ENCODE data around the gene GCNT4. TPM values are rescaled to one million over a fixed set of nuclear protein-coding genes. Genes with fewer than 3 reads are reported as not detected.
A peak's percentile ranks its signal among the peaks of the same experiment; 100 is the strongest.

The GCNT4 gene
- polyA plus RNA-seq, 2 of the 4 experiments (the other 2 are of a cell fraction) = 0.28 to 0.39 TPM

DNA sequence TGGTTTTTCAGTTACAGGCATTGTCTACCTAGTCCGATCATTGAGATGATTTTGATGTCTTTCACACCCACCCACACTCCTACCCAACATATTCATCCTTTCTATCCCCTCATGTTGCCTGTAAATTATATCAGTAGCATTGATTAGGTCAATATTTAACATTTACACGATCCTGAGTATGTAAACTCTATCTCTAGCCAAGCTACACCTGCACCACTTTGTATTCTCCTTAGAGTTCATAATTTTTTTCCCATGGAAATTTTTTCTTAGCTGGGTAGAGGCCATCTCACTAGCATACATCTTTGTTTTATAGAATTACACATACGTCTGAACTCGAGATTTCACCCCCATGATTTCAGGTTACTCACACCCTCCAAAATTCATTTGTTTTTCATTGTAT, 30.6 kb downstream of the GCNT4 start:
- FAIRE-seq = no peak
- Histone ChIP-seq H3K27ac (no peak overlapping the region), H3K9me3 (no peaks in the 10 kb centered on the region), H3K4me2 (no peak overlapping the region), H3K4me1 (no peaks in the 10 kb centered on the region), H3K4me3 (no peak overlapping the region)
- no peak for ATAC-seq
- POLR2A ChIA-PET = no interaction called here
- WGBS (ENCODE audit: missing lambda C conversion rate) = 42% methylated on average over 4 of the region's 4 CpGs
- CTCF ChIA-PET = interaction anchor here (1.7 kb wide), 1 partner anchor 28 kb away, joined by 8 read pairs; no protein-coding TSS in a partner anchor
- DNase-seq (ENCODE audit: low read depth in 1 of 2, low spot score in 1 of 2) = no peak
- TF ChIP-seq HOXB5 (CRISPR knock-in tag; IDR thresholded peaks at IDR 0.05) = no peak
- no peak for TF ChIP-seq EHMT2 (IDR thresholded peaks at IDR 0.05; ENCODE audit: low read depth)
- TF ChIP-seq EP300 (IDR thresholded peaks at IDR 0.05) = no peak

- 59% methylated on average over 3 of the region's 3 CpGs for WGBS (ENCODE audit: missing lambda C conversion rate)
- Histone ChIP-seq H3K4me1 (no peaks in the 10 kb centered on the region), H3K4me2 (no peak overlapping the region), H3K9me3 (no peaks in the 10 kb centered on the region), H3K27ac (no peak overlapping the region), H3K4me3 (no peak overlapping the region)
- CTCF ChIA-PET = no interaction called here
- POLR2A ChIA-PET = no interaction called here
- ATAC-seq (no peak), FAIRE-seq (no peak), DNase-seq (ENCODE audit: low read depth in 1 of 2, low spot score in 1 of 2) (no peak)
- peak; percentile 56; the same call in 1 of the 2 replicates for TF ChIP-seq USF2 (IDR thresholded peaks at IDR 0.05)
- TF ChIP-seq, protein P1, sequence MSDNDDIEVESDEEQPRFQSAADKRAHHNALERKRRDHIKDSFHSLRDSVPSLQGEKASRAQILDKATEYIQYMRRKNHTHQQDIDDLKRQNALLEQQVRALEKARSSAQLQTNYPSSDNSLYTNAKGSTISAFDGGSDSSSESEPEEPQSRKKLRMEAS (IDR thresholded peaks at IDR 0.05) = no peak
Observed at GRCh38 chr5:75021219-75021618, 31.1 kb downstream of the GCNT4 start.

- H3K27ac ChIP-seq = no peak overlapping the region
- WGBS (ENCODE audit: missing lambda C conversion rate) = 72% methylated on average over 10 of the region's 10 CpGs
- TF ChIP-seq TP53 (CRISPR knock-in tag; IDR thresholded peaks at IDR 0.05) (no peak), MAFK (IDR thresholded peaks at IDR 0.05; ENCODE audit: partially characterized antibody) (peak; percentile 4)
- ATAC-seq (no peak; a peak in 2 of 6 replicates), DNase-seq (ENCODE audit: low read depth in 1 of 2, low spot score in 1 of 2) (no peak), FAIRE-seq (no peak)
- no peaks in the 10 kb centered on the region for H3K9me3 ChIP-seq
- H3K4me1 ChIP-seq = no peaks in the 10 kb centered on the region
- H3K4me2 ChIP-seq = no peak overlapping the region
- CTCF ChIA-PET = interaction anchor here (0.5 kb wide), 1 partner anchor 24 kb away, joined by 4 read pairs; no protein-coding TSS in a partner anchor
- POLR2A ChIA-PET = no interaction called here
- no peak overlapping the region for H3K4me3 ChIP-seq
Observed at GRCh38 chr5:75020016-75020656, 32.2 kb downstream of the GCNT4 start.

- TF ChIP-seq RCOR1 (IDR thresholded peaks at IDR 0.05; ENCODE audit: low read depth, low read length) = no peak
- no peak for TF ChIP-seq FOSB (CRISPR knock-in tag; IDR thresholded peaks at IDR 0.05)
- no peak for TF ChIP-seq POLR2A (IDR thresholded peaks at IDR 0.05; ENCODE audit: low read length)
- TF ChIP-seq CEBPB (IDR thresholded peaks at IDR 0.05) = no peak
- TF ChIP-seq, protein P2, sequence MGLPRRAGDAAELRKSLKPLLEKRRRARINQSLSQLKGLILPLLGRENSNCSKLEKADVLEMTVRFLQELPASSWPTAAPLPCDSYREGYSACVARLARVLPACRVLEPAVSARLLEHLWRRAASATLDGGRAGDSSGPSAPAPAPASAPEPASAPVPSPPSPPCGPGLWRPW (IDR thresholded peaks at IDR 0.05) = no peak
- TF ChIP-seq HOXA7 (CRISPR knock-in tag; IDR thresholded peaks at IDR 0.05) = no peak
- no peak for TF ChIP-seq RAD21 (conservative IDR thresholded peaks at IDR 0.05 in 1 of 2, IDR thresholded peaks at IDR 0.05 in 1 of 2)
- no peak for TF ChIP-seq ZFP36 (IDR thresholded peaks at IDR 0.05; ENCODE audit: borderline replicate concordance, partially characterized antibody)
- no peak for TF ChIP-seq KDM1A (IDR thresholded peaks at IDR 0.05; ENCODE audit: low read depth)
- no peak for TF ChIP-seq CBX2 (IDR thresholded peaks at IDR 0.05; ENCODE audit: borderline replicate concordance, low read depth)
- Histone ChIP-seq H3K4me2 (no peak overlapping the region), H3K4me1 (no peaks in the 10 kb centered on the region), H3K9me3 (no peaks in the 10 kb centered on the region), H3K27ac (no peak overlapping the region), H3K4me3 (no peak overlapping the region)
- no peak for FAIRE-seq
- ChIA-PET POLR2A (interaction anchor here (0.5 kb wide), 1 partner anchor 349 kb away, joined by 5 read pairs; no protein-coding TSS in a partner anchor), CTCF (no interaction called here)
- 56% methylated on average over 7 of the region's 7 CpGs for WGBS (ENCODE audit: missing lambda C conversion rate)
- DNase-seq (ENCODE audit: low read depth in 1 of 2, low spot score in 1 of 2) = no peak
- no peak for ATAC-seq
Observed at GRCh38 chr5:75018805-75019587, 33.4 kb downstream of the GCNT4 start.

Measured in A549 (cell line).